ENCODE data around the gene TPMT. TPM values are rescaled to one million over a fixed set of nuclear protein-coding genes. Genes with fewer than 3 reads are reported as not detected.

The TPMT gene
- total RNA-seq, 2 donors from 2014 or later, result 19.4 to 21.4 TPM

DNA sequence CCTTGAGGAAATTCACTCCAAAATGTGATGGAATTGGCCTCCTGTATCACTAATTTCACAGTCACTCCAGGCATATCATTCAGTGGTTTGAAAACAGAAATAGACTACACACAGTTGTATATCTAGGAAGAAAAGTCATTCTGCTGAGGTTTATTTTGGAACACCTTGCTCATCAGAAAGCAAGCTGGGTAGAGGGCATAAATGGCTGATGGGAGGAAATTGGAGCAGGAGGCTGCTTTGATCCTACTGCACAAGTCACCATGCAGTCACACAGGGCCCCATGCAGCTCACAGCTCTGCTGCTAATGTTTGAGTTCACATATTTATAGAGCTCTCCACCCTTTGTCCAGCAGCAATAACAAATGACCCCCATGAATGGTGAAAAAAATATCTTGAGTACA lies 44.7 kb downstream of the TPMT start:
- no peak overlapping the region for H3K4me3 ChIP-seq
- no peak for DNase-seq (ENCODE audit: low spot score)
- intact Hi-C loops (cut with DNase I), result no loop called here
- H3K4me1 ChIP-seq (replicated peaks), result no peaks in the 10 kb centered on the region
- H3K27ac ChIP-seq, result no peak overlapping the region
- TF ChIP-seq POLR2A (IDR thresholded peaks at IDR 0.05) (no peak), POLR2AphosphoS5 (IDR thresholded peaks at IDR 0.05) (no peak)
- TF ChIP-seq, protein P1, sequence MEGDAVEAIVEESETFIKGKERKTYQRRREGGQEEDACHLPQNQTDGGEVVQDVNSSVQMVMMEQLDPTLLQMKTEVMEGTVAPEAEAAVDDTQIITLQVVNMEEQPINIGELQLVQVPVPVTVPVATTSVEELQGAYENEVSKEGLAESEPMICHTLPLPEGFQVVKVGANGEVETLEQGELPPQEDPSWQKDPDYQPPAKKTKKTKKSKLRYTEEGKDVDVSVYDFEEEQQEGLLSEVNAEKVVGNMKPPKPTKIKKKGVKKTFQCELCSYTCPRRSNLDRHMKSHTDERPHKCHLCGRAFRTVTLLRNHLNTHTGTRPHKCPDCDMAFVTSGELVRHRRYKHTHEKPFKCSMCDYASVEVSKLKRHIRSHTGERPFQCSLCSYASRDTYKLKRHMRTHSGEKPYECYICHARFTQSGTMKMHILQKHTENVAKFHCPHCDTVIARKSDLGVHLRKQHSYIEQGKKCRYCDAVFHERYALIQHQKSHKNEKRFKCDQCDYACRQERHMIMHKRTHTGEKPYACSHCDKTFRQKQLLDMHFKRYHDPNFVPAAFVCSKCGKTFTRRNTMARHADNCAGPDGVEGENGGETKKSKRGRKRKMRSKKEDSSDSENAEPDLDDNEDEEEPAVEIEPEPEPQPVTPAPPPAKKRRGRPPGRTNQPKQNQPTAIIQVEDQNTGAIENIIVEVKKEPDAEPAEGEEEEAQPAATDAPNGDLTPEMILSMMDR (IDR thresholded peaks at IDR 0.05), result no peak
- H3K27me3 ChIP-seq (replicated peaks; ENCODE audit: insufficient read depth), result no peaks in the 10 kb centered on the region
- no peaks in the 10 kb centered on the region for H3K9me3 ChIP-seq
- no peaks in the 10 kb centered on the region for H3K36me3 ChIP-seq

DNA sequence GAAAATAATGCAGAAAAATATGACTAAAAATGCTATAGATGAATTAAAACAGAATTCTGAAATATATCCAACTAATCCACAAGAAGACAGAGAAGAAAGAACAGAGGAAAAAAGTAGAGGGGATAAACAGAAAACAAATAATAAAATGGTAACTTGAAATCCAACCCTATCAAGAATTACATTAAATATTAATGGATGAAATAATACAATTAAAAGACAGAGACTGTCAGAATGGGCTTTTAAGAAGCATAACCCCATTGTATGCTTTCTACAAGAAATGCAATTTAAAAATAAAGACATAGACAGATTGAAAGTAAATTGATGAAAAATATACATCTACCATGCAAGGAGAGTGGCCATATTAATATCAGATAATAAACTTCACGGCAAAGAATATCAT lies 47.8 kb downstream of the TPMT start:
- Histone ChIP-seq H3K27ac (no peak overlapping the region), H3K4me1 (replicated peaks) (no peaks in the 10 kb centered on the region), H3K36me3 (no peaks in the 10 kb centered on the region), H3K4me3 (no peak overlapping the region), H3K27me3 (replicated peaks; ENCODE audit: insufficient read depth) (no peaks in the 10 kb centered on the region), H3K9me3 (no peaks in the 10 kb centered on the region)
- 98% methylated on average over 1 of the region's 1 CpG for WGBS
- DNase-seq (ENCODE audit: low spot score), result no peak
- TF ChIP-seq, protein P1 (IDR thresholded peaks at IDR 0.05), result no peak
- no peak for TF ChIP-seq POLR2A (IDR thresholded peaks at IDR 0.05)
- TF ChIP-seq POLR2AphosphoS5 (IDR thresholded peaks at IDR 0.05), result no peak
- intact Hi-C loops (cut with DNase I), result no loop called here

DNA sequence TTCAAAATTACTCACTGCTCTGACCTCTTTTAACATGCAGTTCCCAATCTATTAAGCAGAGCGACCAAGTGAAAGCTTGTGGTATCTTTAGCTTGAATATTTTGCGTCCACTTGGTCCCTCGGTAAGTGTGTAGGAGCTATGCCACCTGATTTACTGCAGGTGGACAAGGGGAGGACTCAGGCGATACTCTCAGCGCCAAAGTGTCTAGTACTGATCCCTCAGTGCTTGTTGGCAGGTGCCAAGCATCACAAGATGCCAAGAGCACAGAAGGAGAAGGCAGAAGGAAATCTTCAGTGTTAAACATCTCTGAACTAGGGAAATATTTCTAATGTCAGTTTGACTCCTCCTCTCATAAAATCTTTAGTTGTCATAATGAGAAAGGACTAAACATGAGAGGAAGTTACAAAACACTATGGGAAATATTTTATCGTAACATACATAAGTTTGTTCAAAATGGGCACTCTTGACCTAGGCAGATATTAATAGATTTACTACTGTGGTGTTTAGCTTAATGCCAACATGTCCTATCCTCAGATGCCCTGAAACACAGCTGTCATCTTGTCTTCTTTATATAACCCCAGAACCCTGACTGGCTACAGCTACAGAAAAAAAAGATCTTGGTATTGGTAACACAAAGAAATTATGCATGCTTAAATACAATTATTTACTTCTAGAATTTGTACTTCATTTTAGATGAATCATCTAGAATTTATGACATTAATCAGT lies 51.9 kb downstream of the TPMT start:
- TF ChIP-seq, protein P1 (IDR thresholded peaks at IDR 0.05), result no peak
- no peak for TF ChIP-seq POLR2AphosphoS5 (IDR thresholded peaks at IDR 0.05)
- no peak for TF ChIP-seq POLR2A (IDR thresholded peaks at IDR 0.05)
- H3K36me3 ChIP-seq, result no peaks in the 10 kb centered on the region
- no peak for DNase-seq (ENCODE audit: low spot score)
- WGBS, result 83% methylated on average over 6 of the region's 6 CpGs
- intact Hi-C loops (cut with DNase I), result no loop called here
- no peaks in the 10 kb centered on the region for H3K4me1 ChIP-seq (replicated peaks)
- H3K9me3 ChIP-seq, result no peaks in the 10 kb centered on the region
- no peak overlapping the region for H3K27ac ChIP-seq
- H3K4me3 ChIP-seq, result no peak overlapping the region
- no peaks in the 10 kb centered on the region for H3K27me3 ChIP-seq (replicated peaks; ENCODE audit: insufficient read depth)

DNA sequence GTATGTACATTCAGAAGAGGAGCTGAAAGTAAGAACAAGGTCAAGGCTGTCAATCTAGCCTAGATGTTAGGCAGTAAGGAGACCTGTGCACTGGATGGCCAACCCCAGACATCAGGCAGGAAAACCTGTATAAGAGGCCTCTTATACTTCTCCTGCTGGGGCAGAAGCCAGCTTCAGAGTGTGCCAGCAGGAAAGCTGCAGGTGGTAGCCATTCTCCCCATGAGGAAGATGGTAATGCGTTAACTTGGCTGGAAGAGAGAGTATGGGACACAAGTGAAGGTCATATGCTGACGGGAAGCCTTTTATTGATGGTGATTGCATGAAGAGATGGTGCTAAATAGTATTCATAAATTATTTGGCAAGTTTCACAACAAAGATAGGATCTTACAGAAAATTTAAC lies 53.0 kb downstream of the TPMT start:
- Histone ChIP-seq H3K36me3 (no peaks in the 10 kb centered on the region), H3K27ac (no peak overlapping the region), H3K4me3 (no peak overlapping the region), H3K4me1 (replicated peaks) (no peaks in the 10 kb centered on the region), H3K9me3 (no peaks in the 10 kb centered on the region), H3K27me3 (replicated peaks; ENCODE audit: insufficient read depth) (no peaks in the 10 kb centered on the region)
- 90% methylated on average over 2 of the region's 2 CpGs for WGBS
- no peak for DNase-seq (ENCODE audit: low spot score)
- TF ChIP-seq POLR2AphosphoS5 (IDR thresholded peaks at IDR 0.05), result no peak
- TF ChIP-seq POLR2A (IDR thresholded peaks at IDR 0.05), result no peak
- TF ChIP-seq, protein P1 (IDR thresholded peaks at IDR 0.05), result no peak
- intact Hi-C loops (cut with DNase I), result no loop called here

DNA sequence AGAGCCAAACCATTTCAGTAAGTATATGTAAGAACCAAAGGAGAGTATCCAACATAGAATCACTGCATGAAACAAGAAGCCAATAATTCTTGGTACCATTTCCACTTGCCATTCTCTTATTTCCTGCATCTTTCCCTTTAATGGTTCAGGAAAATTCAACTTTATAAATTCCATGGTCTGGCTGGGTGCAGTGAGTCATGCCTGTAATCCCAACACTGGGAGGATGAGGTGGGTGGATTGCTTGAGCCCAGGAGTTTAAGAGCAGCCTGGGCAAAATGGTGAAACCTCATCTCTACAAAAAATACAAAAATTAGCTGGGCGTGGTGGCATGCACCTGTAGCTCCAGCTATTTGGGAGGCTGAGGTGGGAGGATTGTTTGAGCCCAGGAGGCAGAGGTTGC lies 53.6 kb downstream of the TPMT start:
- TF ChIP-seq, protein P1 (IDR thresholded peaks at IDR 0.05), result no peak
- no peak for TF ChIP-seq POLR2AphosphoS5 (IDR thresholded peaks at IDR 0.05)
- no peak for TF ChIP-seq POLR2A (IDR thresholded peaks at IDR 0.05)
- Histone ChIP-seq H3K36me3 (no peaks in the 10 kb centered on the region), H3K4me3 (no peak overlapping the region), H3K9me3 (no peaks in the 10 kb centered on the region), H3K27me3 (replicated peaks; ENCODE audit: insufficient read depth) (no peaks in the 10 kb centered on the region), H3K4me1 (replicated peaks) (no peaks in the 10 kb centered on the region), H3K27ac (no peak overlapping the region)
- intact Hi-C loops (cut with DNase I), result no loop called here
- DNase-seq (ENCODE audit: low spot score), result no peak
- WGBS, result 100% methylated on average over 1 of the region's 1 CpG

Measured in prostate gland (tissue), 2 donors.